T-helper 22 cell (primary cell): ENCODE measurements around the gene STK39.

Source experiments
- DNase-seq: peaks from one replicate; pipeline ENCODE4 v3.0.0-alpha.2; 2020; ENCODE audit warnings: low read depth

The STK39 gene

GRCh38 chr2:168243061-168243460 is 4.3 kb downstream of the STK39 start:
- no peak for DNase-seq

DNA sequence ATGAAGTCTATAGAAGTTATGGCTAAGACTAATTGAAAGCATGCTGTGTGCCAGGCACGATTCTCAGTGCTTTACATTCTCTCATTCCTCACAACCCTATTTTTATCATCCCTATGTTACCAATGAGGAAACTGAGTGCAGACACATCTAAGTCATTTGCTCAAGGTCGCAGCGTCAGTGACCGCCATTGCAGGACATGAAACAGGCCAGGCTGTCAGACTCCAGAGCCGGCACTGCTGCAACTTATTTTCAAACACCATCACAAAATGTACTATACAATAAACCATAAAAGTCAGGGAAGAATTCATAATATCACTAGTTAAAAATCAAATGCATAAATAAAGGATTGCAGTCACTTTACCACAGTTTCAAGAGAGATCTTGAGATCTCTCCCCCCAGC is 5.6 kb downstream of the STK39 start:
- no peak for DNase-seq

DNA sequence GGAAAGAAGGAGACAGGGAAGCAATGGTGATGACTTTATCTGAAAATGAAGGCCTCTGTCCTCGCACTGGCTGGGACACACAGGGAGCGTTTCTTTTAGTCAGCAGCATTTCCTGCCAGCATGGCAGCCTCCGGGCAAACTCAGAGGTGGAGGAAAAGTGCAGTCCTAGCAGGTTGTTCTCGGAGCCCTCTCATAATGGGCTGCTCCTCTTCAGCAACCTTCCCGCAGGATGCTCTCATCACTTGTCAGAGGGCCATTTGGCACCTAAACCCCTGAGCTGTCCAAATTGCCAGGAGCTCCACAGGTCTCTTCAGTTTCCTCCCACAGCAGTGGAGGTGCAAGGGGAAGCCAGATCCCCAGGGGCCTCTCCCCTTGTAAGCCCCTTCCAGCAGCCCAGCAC is 6.2 kb downstream of the STK39 start:
- DNase-seq: no peak

- no peak for DNase-seq
These were observed 8.1 kb downstream of the STK39 start for GRCh38 chr2:168239281-168239680.

- DNase-seq: no peak
These were observed 9.7 kb downstream of the STK39 start for GRCh38 chr2:168237741-168238140.

DNA sequence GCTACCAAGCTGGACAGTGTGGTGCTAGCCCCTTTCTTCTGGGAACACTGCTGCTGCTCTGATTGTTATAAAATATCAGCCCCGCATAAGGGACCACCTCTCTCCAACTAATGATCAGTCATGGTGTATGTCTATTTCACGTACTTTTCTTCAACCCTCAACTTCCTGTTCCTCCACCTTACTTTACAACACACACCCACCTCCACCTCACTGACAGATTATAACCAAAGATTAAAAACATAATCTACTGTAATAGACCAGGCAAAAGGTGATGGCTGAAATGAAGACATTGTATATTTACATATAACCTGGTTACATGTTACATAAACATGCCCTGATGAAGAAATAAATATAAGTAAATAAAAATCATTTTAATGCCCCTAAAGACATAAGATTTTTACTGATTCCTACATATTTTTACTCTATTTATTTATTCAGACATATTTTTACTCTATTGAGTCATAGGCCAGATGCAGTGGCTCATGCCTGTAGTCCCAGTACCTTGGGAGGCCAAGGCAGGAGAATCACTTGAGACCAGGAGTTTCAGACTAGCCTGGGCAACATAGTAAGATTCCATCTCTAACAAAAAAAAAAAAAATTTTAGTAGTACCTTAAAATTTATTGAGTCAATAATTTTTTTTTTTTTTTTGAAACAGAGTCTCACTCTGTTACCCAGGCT is 12.8 kb downstream of the STK39 start:
- DNase-seq: no peak

GRCh38 chr2:168233726-168234406 is 13.5 kb downstream of the STK39 start:
- DNase-seq: no peak

DNA sequence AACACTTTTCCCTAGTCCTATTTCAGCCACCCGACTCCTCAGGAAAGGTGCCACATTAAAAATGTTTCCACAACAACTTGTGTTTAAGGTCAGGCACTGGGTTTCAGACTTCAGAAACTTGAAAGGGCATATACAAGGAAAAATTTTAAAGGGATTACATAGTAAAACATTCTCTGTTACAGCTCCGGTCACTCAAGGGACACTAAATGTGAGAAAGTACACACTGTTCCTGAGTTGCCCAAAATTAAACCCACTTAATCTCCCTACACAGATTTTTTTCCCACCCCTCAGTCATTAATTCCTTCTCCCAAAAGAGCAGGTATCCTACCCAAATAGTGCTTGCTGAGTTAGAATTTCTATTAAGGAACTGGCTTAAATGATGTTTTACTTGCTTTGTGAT is 14.2 kb downstream of the STK39 start:
- no peak for DNase-seq

- no peak for DNase-seq
These were observed 15.7 kb downstream of the STK39 start for GRCh38 chr2:168231609-168232241.

GRCh38 chr2:168230389-168230788 is 17.0 kb downstream of the STK39 start:
- no peak for DNase-seq

GRCh38 chr2:168224346-168224745 is 23.0 kb downstream of the STK39 start:
- DNase-seq: no peak

DNA sequence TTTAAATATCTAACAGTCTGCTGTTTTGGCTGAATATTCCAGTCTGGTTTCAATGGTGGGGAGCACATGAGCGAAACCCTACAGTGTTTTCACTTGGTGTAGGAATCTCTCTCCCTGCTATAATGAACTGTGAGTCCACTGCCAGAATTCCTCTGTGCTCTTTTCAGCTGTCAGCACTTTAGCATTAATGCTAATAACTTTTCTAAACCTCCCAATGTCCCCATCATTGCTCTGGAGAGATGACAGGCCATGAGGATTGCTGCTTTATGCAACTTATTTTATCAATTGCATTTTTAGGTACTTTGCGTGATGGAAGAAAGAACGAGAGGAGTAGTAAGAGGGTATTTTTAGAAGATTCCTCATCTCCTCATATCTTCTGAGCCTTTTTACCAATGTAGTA is 25.3 kb downstream of the STK39 start:
- DNase-seq: no peak

- DNase-seq: no peak
These were observed 26.2 kb downstream of the STK39 start for GRCh38 chr2:168220965-168221819.

GRCh38 chr2:168217920-168218319 is 29.5 kb downstream of the STK39 start:
- no peak for DNase-seq

- DNase-seq: no peak
These were observed 30.9 kb downstream of the STK39 start for GRCh38 chr2:168216351-168217005.

GRCh38 chr2:168215813-168216212 is 31.6 kb downstream of the STK39 start:
- no peak for DNase-seq

DNA sequence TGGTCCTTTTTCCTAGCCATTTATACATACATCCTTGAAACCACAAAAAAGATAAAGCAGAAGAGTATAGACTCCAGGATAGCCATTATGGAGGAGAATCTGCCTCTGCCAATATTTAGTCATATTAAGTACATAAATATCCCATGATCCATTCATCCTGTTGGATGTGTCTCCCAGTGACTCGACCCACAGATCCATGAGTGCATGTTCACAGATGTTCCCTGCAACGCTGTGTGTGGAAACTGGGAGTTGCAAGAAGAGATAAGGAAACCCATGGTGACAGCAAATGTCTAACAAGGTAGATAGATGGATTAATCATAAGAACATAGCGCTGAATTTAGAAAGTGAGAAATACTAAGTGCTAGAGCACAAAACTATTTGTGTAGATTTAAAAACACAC is 34.5 kb downstream of the STK39 start:
- no peak for DNase-seq

DNA sequence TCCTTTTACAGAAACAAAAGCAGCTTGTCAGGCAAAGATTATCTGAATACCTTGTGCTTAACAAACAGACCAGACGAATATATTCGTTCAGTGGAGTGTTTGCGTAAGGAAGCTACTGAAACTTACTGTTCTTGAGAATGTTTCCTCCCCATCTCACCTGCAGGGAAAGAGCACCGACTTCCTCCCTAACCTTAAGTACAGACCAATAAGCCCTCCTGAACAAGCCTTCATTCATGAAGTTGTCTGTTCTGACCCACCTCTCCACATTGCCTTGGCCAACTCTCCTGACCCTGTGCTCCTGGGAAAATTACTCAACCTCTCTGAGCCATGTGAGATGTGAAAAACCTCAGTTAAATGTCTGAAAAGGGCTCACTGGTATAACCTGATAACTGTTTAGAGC is 35.2 kb downstream of the STK39 start:
- DNase-seq: no peak

DNA sequence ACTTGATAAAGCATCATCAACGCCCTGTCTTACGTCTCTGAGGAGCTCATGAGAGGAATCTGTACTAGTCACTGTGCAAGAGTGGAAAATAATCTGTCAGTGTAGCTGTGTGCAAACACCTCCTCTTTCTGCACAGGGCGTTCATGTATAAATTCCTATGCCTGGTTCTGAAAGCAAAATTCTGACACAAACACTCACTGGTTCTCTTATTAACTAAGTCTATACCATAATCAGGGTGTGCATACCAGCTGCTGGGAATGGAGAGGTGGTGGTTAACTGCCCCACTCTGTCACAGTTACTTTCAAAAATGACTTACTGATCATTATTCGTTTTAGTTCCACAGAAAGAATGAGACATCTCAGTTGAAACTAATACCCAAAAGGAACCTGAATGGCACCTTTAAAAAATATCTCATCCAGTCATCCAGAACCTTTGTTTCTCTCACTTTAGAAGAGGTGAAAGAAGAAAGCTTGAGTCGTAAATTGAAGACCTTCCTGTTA is 35.7 kb downstream of the STK39 start:
- no peak for DNase-seq

GRCh38 chr2:168210895-168211570 is 36.4 kb downstream of the STK39 start:
- no peak for DNase-seq

- no peak for DNase-seq
These were observed 37.0 kb downstream of the STK39 start for GRCh38 chr2:168210216-168210894.
